Liver (tissue), 9 donors: ENCODE data around the gene PRKN. TPM values are rescaled to one million over a fixed set of nuclear protein-coding genes. Genes with fewer than 3 reads are reported as not detected.

ENCODE experiments used
- DNase-seq: peaks from one replicate; pipeline ENCODE4 v3.0.0-alpha.2; 2017; ENCODE audit warnings: low spot score
- H3K27ac ChIP-seq, 2 donors: one replicate each; pipeline ENCODE4 v1.7.0; 2013; ENCODE audit warnings: inconsistent platforms in 2 of 2, low read length in 2 of 2, control low read depth in 1 of 2, low read depth in 1 of 2, mild to moderate bottlenecking in 1 of 2
- H3K27me3 ChIP-seq, 4 donors: one replicate each; pipeline versions ENCODE4 v1.6.1 to v1.7.0; 2013; ENCODE audit warnings: low read length in 3 of 4, inconsistent platforms in 1 of 4, mild to moderate bottlenecking in 1 of 4, moderate library complexity in 1 of 4; ENCODE audit not compliant: control insufficient read depth in 4 of 4, insufficient read depth in 4 of 4
- H3K36me3 ChIP-seq, 4 donors: one replicate each; pipeline versions ENCODE4 v1.6.1 to v1.7.0; 2013; ENCODE audit warnings: low read length in 3 of 4, mild to moderate bottlenecking in 3 of 4, low read depth in 1 of 4, moderate library complexity in 1 of 4; ENCODE audit not compliant: control insufficient read depth in 4 of 4, insufficient read depth in 3 of 4
- H3K4me1 ChIP-seq, 4 donors: one replicate each; pipeline versions ENCODE4 v1.6.1 to v1.7.0; 2013; ENCODE audit warnings: low read length in 3 of 4, mild to moderate bottlenecking in 3 of 4, moderate library complexity in 1 of 4; ENCODE audit not compliant: control insufficient read depth in 4 of 4, insufficient read depth in 4 of 4
- H3K4me3 ChIP-seq, 3 donors: one replicate each; pipeline versions ENCODE4 v1.6.1 to v1.7.0; 2013; ENCODE audit warnings: low read length in 3 of 3, control low read depth in 1 of 3, low read depth in 1 of 3, mild to moderate bottlenecking in 1 of 3
- H3K9ac ChIP-seq, 2 donors: one replicate each; pipeline ENCODE4 v1.7.0; 2013; ENCODE audit warnings: low read length in 2 of 2, mild to moderate bottlenecking in 2 of 2, moderate library complexity in 2 of 2, control low read depth in 1 of 2, low read depth in 1 of 2
- H3K9me3 ChIP-seq, 4 donors: one replicate each; pipeline versions ENCODE4 v1.6.1 to v1.7.0; 2013; ENCODE audit warnings: low read length in 3 of 4; ENCODE audit not compliant: control insufficient read depth in 4 of 4
- EGR1 ChIP-seq, 2 donors: IDR thresholded peaks; 2 replicates each; pipeline ENCODE4 v1.6.1; 2016 to 2018; ENCODE audit warnings: antibody characterized with exemption in 2 of 2, low read depth in 2 of 2
- FOXA1 ChIP-seq: IDR thresholded peaks from 2 replicates; pipeline ENCODE4 v1.6.1; 2016; ENCODE audit warnings: antibody characterized with exemption
- FOXA2 ChIP-seq: IDR thresholded peaks from 2 replicates; pipeline ENCODE4 v1.6.1; 2016; ENCODE audit warnings: antibody characterized with exemption
- GABPA ChIP-seq, 2 donors: IDR thresholded peaks in 1 of 2; conservative IDR thresholded peaks in 1 of 2; 2 replicates each; pipeline ENCODE4 v1.6.1; 2016; ENCODE audit warnings: antibody characterized with exemption in 2 of 2, mild to moderate bottlenecking in 1 of 2, moderate library complexity in 1 of 2
- HNF4A ChIP-seq, 2 donors: conservative IDR thresholded peaks; 2 replicates each; pipeline ENCODE4 v1.6.1; 2016; ENCODE audit warnings: antibody characterized with exemption in 2 of 2, mild to moderate bottlenecking in 2 of 2
- HNF4G ChIP-seq: IDR thresholded peaks from 2 replicates; pipeline ENCODE4 v1.6.1; 2016; ENCODE audit warnings: antibody characterized with exemption
- JUND ChIP-seq, 2 donors: IDR thresholded peaks; 2 replicates each; pipeline ENCODE4 v1.6.1; 2016; ENCODE audit warnings: antibody characterized with exemption in 2 of 2
- MAX ChIP-seq: IDR thresholded peaks from 2 replicates; pipeline ENCODE4 v1.6.1; 2016; ENCODE audit warnings: antibody characterized with exemption
- NR2F2 ChIP-seq: IDR thresholded peaks from 2 replicates; pipeline ENCODE4 v1.6.1; 2016; ENCODE audit warnings: antibody characterized with exemption
- RAD21 ChIP-seq, 2 donors: IDR thresholded peaks; 2 replicates each; pipeline ENCODE4 v1.6.1; 2016; ENCODE audit warnings: antibody characterized with exemption in 2 of 2, mild to moderate bottlenecking in 2 of 2
- RXRA ChIP-seq, 2 donors: IDR thresholded peaks; 2 replicates each; pipeline ENCODE4 v1.6.1; 2017 to 2018; ENCODE audit warnings: antibody characterized with exemption in 2 of 2, mild to moderate bottlenecking in 1 of 2
- SP1 ChIP-seq: IDR thresholded peaks from 2 replicates; pipeline ENCODE4 v1.6.1; 2018; ENCODE audit warnings: antibody characterized with exemption, mild to moderate bottlenecking
- TAF1 ChIP-seq: conservative IDR thresholded peaks from 2 replicates; pipeline ENCODE4 v1.6.1; 2016; ENCODE audit warnings: antibody characterized with exemption, mild to moderate bottlenecking
- YY1 ChIP-seq: IDR thresholded peaks from 2 replicates; pipeline ENCODE4 v1.6.1; 2016; ENCODE audit warnings: antibody characterized with exemption, mild to moderate bottlenecking
- WGBS: extraction: QIAGEN DNeasy Blood & Tissue Kit; methylation state at CpG from one replicate; pipeline ENCODE4 v1.1.7; 2013; 5-methylcytosine and 5-hydroxymethylcytosine counted together
- polyA plus RNA-seq, 2 donors: library from polyadenylated mRNA; stranded (reverse) in 1 of 2; unstranded in 1 of 2; fragments of 200-250 nt in 1 of 2; fragments of >200 nt in 1 of 2; fragmentation: Nextera tagmentation in 1 of 2; extraction: Ambion mirVana in 1 of 2; gene quantifications; one replicate each; pipeline versions ENCODE4 v1.2.1 to v1.2.3, GENCODE V29; 2013 to 2015
- total RNA-seq, 2 donors: library from RNA; depleted of rRNA; stranded (reverse); fragments of >200 nt; gene quantifications; one replicate each; pipeline ENCODE4 v1.2.3, GENCODE V29; 2014
- TF ChIP-seq, protein P1 (sequence below): IDR thresholded peaks from 2 replicates; pipeline ENCODE4 v1.6.1; 2016; ENCODE audit warnings: antibody characterized with exemption
- TF ChIP-seq, protein P2 (sequence below): IDR thresholded peaks from 2 replicates; pipeline ENCODE4 v1.6.1; 2016; ENCODE audit warnings: antibody characterized with exemption, mild to moderate bottlenecking
- TF ChIP-seq, protein P3 (sequence below): IDR thresholded peaks from 2 replicates; pipeline ENCODE4 v1.6.1; 2016; ENCODE audit warnings: antibody characterized with exemption
- donor health status: healthy.
- donor health status: healthy.
- donor health status: healthy.
- donor health status: healthy.
- donor health status: healthy.

The PRKN gene
- total and polyA plus RNA-seq, 4 donors = 0.47 to 4.1 (median 3.2) TPM

- H3K27ac ChIP-seq = no peak overlapping the region
- WGBS = 94% methylated on average over 6 of the region's 6 CpGs
- no peak overlapping the region for H3K4me3 ChIP-seq
- H3K9ac ChIP-seq = no peak overlapping the region
- no peak for TF ChIP-seq NR2F2
- TF ChIP-seq HNF4G = no peak
- no peak for TF ChIP-seq SP1
- no peak for TF ChIP-seq RXRA (IDR thresholded peaks at IDR 0.05)
- TF ChIP-seq YY1 = no peak
- no peak for TF ChIP-seq MAX
- no peak for TF ChIP-seq GABPA (IDR thresholded peaks at IDR 0.05 in 1 of 2, conservative IDR thresholded peaks at IDR 0.05 in 1 of 2)
- no peak for TF ChIP-seq FOXA2
- TF ChIP-seq RAD21 (IDR thresholded peaks at IDR 0.05) = no peak
- TF ChIP-seq, protein P1, sequence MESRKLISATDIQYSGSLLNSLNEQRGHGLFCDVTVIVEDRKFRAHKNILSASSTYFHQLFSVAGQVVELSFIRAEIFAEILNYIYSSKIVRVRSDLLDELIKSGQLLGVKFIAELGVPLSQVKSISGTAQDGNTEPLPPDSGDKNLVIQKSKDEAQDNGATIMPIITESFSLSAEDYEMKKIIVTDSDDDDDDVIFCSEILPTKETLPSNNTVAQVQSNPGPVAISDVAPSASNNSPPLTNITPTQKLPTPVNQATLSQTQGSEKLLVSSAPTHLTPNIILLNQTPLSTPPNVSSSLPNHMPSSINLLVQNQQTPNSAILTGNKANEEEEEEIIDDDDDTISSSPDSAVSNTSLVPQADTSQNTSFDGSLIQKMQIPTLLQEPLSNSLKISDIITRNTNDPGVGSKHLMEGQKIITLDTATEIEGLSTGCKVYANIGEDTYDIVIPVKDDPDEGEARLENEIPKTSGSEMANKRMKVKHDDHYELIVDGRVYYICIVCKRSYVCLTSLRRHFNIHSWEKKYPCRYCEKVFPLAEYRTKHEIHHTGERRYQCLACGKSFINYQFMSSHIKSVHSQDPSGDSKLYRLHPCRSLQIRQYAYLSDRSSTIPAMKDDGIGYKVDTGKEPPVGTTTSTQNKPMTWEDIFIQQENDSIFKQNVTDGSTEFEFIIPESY = no peak
- no peak for TF ChIP-seq FOXA1
- TF ChIP-seq EGR1 (IDR thresholded peaks at IDR 0.05; ENCODE audit: low read depth in 2 of 2) = no peak
- TF ChIP-seq, protein P2, sequence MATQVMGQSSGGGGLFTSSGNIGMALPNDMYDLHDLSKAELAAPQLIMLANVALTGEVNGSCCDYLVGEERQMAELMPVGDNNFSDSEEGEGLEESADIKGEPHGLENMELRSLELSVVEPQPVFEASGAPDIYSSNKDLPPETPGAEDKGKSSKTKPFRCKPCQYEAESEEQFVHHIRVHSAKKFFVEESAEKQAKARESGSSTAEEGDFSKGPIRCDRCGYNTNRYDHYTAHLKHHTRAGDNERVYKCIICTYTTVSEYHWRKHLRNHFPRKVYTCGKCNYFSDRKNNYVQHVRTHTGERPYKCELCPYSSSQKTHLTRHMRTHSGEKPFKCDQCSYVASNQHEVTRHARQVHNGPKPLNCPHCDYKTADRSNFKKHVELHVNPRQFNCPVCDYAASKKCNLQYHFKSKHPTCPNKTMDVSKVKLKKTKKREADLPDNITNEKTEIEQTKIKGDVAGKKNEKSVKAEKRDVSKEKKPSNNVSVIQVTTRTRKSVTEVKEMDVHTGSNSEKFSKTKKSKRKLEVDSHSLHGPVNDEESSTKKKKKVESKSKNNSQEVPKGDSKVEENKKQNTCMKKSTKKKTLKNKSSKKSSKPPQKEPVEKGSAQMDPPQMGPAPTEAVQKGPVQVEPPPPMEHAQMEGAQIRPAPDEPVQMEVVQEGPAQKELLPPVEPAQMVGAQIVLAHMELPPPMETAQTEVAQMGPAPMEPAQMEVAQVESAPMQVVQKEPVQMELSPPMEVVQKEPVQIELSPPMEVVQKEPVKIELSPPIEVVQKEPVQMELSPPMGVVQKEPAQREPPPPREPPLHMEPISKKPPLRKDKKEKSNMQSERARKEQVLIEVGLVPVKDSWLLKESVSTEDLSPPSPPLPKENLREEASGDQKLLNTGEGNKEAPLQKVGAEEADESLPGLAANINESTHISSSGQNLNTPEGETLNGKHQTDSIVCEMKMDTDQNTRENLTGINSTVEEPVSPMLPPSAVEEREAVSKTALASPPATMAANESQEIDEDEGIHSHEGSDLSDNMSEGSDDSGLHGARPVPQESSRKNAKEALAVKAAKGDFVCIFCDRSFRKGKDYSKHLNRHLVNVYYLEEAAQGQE = no peak
- no peak for TF ChIP-seq TAF1
- no peak for TF ChIP-seq HNF4A (conservative IDR thresholded peaks at IDR 0.05)
- TF ChIP-seq, protein P3, sequence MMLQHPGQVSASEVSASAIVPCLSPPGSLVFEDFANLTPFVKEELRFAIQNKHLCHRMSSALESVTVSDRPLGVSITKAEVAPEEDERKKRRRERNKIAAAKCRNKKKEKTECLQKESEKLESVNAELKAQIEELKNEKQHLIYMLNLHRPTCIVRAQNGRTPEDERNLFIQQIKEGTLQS = no peak
- H3K27me3 ChIP-seq = no peaks in the 10 kb centered on the region
- H3K9me3 ChIP-seq = no peaks in the 10 kb centered on the region
- DNase-seq = no peak
- no peaks in the 10 kb centered on the region for H3K4me1 ChIP-seq
- no peaks in the 10 kb centered on the region for H3K36me3 ChIP-seq
Observed at GRCh38 chr6:161532536-161532935, 1195.0 kb downstream of the PRKN start.

DNA sequence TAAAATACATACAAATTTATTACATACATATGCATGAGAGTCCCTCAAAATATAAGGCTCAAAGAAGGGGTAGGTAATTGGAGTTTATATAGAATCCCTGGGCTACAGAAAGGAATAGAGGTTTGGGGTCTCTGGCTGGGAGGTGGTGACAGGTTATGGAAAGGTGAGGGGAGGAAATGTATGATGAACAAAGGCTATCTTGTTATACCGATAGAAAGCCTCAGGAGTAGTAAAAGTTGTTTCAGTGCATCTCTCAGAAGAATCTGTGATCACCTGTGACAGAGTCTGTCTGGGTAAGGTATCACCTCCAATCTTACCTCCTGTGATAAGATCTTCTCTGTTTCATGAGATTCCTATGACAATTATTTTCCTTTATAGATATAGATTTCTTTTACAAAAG is 1200.8 kb downstream of the PRKN start:
- DNase-seq = no peak
- Histone ChIP-seq H3K27me3 (no peaks in the 10 kb centered on the region), H3K9ac (no peak overlapping the region), H3K36me3 (no peaks in the 10 kb centered on the region), H3K4me3 (no peak overlapping the region), H3K9me3 (no peaks in the 10 kb centered on the region), H3K27ac (no peak overlapping the region), H3K4me1 (no peaks in the 10 kb centered on the region)
- WGBS = 98% methylated on average over 1 of the region's 1 CpG
- no peak for TF ChIP-seq JUND (IDR thresholded peaks at IDR 0.05)
- TF ChIP-seq FOXA2 = no peak
- TF ChIP-seq EGR1 (IDR thresholded peaks at IDR 0.05; ENCODE audit: low read depth in 2 of 2) = no peak
- no peak for TF ChIP-seq GABPA (IDR thresholded peaks at IDR 0.05 in 1 of 2, conservative IDR thresholded peaks at IDR 0.05 in 1 of 2)
- TF ChIP-seq MAX = no peak
- TF ChIP-seq NR2F2 = no peak
- TF ChIP-seq, protein P3 = no peak
- no peak for TF ChIP-seq HNF4G
- no peak for TF ChIP-seq YY1
- TF ChIP-seq SP1 = no peak
- no peak for TF ChIP-seq RXRA (IDR thresholded peaks at IDR 0.05)
- TF ChIP-seq TAF1 = no peak
- TF ChIP-seq, protein P2 = no peak
- TF ChIP-seq, protein P1 = no peak
- no peak for TF ChIP-seq RAD21 (IDR thresholded peaks at IDR 0.05)
- TF ChIP-seq FOXA1 = no peak
- TF ChIP-seq HNF4A (conservative IDR thresholded peaks at IDR 0.05) = no peak
